ENCODE data around the gene SYNGR3.

Gene SYNGR3

DNA sequence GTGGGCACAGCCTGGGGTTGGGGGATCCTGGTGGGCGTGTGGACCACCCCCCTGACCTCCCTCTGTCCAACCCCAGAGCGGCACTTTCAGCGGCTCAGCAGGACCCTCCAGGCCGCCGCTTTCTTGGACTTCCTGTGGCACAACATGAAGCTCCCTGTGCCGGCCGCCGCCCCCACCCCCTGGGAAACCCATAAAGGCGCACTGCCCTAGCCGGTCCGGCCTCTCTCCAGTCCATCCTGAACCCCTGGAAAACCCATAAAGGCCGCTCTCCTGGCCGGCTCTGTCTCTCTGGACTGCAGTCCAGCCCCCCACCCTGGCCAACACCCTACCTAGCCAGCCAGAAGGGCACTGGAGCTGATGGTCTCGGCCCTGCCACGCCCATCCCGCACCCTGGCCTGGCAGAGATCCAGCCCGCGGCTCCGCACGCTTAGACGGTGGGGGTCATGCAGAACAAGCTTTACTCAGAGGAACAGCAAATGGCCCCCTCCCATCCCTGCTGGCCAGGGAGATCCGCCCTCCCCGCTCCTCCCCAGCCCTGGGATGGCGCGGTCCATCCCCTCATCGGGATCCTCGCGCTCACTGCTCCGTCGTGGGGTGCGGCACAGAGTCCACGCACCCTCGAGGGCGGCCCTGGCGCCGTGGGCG is 11.2 kb upstream of the SYNGR3 start:
- no peak for DNase-seq

DNA sequence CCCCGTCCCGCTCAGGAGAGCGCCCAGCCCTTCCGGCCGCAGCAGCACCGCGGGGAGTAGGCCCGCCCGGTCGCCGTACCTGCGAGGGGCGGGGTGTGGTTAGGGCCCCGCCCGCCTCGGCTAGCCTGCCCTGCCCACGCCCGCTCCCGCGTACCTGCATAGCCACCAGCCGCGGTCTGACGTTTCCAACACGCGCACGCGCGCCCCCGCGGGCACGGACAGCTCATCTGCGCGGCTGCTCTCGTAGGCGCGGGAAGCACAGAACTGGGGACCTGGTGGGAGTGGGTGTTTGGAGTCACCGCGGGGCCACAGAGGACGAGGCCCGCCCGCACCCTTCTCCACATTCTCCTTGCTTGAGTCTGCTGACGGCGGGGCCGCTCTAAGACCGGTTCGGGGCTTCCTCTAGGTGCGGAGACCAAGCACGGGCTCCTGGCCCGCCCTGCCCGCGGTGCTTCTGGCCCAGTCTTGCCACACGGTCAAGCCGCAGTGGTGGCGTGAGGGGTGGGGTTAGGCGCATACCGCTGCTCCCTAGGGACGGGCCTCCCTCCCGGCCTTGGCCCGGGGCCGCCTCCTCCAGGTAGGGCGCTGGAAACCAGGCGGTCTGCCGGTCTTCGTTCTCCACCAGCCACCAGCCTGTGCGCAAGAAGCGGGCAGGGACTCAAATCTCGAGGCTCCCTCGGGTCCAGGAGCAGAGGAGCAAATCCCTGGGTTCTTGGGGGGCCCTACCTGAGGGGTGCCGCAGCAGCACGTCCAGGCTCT is 10.3 kb upstream of the SYNGR3 start:
- peak; percentile 85 for DNase-seq

DNA sequence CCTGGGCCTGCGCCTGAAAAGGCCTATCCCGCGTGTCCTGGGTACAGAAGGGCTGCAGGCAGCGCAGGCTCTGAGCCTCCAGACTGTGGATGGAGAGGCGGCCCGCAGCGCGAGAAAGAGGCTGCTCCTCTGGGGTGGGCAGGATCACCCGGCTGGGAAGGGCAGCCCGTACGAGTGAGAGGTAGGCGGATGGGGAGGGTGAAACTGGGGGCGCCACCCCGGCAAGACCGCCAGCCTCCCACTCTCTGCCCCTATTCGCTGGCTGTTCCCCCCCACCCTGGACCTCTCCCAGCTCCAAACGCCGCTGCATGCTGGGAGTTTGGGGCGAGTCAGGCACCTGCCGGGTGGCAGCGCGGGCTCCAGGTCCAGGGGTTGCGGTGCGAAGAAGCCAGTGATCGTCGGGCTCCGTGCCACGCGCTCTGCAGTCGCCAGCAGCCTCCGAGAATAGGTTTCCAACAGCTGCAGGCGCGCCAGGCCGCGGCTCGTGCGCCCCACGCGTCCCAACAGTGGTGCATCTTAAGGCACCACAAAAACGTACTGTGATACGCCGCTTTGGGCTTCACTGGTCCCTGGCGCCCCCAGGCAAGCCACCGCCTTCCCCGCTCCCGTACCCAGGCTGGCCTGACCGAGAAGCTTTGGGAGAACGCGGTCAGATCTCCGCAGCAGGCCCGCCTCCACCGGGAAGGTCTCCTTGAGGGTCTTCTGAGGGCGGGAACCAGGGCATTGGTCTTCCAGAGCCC is 9.6 kb upstream of the SYNGR3 start:
- no peak for DNase-seq

DNA sequence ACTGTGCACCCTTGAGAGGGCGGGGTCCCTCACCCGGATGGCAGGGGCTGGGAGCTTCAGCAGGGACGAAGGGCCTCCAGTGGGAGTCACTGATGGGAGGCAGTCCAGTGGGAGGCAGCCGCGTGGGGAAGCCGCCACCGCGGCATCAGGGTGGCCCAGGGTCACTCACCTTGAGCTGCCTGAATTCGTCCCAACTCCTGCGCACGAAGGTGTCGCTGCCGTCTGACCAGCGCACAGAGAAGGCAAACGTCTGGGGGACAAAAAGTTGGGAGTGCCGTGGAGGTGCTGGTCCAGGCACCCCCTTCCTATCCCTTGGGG is 9.0 kb upstream of the SYNGR3 start:
- no peak for DNase-seq

DNA sequence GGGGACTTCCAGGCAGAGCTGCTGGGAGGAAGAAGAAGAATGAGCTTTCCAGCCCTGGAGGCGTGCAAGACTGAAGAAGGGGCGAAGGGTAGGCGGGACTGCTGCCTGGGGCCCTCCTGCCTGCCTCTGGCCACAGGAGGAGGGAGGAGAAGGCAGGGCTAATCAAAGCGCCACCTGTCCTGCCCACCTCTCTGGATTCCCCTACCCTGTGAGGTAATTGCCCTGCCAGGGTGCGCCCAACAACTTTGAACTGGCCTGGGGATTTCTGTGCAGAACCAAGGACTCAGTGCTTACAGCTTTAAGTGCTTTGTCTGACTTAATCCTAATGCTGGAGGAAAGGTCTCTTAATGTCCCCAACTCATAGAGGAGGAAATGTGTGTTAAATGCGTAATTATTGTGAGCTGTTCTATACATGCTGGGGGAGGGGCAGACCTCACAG is 8.4 kb upstream of the SYNGR3 start, which contains the start of gene NOXO1:
TSS of gene NOXO1 (minus strand) at position 72 of the 439 bp plus-strand sequence. CDS start 290 bp downstream, outside the sequence.
- no peak for DNase-seq

DNA sequence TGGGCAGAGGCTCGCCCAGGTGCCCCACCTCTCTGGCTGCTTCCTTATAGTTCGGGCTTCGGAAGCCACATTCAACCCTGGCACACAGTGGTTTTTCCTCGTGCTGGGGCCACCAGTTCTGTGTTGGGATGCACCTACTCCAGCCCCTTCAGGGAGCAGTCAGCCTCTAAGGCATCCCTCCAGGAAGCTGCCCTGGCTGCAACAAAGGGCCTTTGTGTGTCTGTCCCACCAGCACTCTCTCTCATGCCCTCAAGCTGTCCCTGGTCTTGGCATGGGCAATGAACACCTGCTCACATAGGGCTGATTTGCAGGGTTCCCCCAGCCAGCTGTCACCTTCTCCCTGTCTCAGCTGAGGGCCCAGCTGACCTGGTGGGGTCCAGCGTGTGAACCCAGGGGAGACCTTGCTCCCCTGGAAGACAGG is 7.7 kb upstream of the SYNGR3 start:
- DNase-seq, result no peak

DNA sequence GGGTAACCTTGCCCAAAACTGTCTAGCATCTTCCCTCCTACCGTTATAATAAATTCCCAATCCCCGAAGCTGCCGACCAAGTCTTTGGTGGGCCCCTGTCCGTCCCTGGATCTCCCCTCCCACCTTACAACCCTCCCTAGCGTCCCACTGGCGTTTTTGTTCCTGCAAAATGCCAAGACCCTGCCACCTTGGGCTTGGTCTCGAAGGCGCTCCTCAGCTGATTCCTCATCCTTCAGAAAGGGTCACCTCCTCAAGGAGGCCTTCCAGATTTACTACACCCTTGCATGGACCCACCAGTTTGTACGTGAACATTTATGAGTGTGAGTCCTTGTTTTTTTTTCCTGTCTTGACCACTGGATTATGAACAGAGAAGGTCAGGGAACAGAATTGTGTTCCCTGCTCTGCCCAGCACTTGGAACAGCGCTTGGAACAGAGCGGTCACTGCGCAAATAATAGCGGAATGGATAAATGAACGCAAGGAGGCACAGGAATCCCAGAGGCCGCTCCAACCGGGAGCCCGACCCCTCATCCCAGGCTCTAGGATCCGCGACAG is 6.7 kb upstream of the SYNGR3 start:
- DNase-seq, result no peak

DNA sequence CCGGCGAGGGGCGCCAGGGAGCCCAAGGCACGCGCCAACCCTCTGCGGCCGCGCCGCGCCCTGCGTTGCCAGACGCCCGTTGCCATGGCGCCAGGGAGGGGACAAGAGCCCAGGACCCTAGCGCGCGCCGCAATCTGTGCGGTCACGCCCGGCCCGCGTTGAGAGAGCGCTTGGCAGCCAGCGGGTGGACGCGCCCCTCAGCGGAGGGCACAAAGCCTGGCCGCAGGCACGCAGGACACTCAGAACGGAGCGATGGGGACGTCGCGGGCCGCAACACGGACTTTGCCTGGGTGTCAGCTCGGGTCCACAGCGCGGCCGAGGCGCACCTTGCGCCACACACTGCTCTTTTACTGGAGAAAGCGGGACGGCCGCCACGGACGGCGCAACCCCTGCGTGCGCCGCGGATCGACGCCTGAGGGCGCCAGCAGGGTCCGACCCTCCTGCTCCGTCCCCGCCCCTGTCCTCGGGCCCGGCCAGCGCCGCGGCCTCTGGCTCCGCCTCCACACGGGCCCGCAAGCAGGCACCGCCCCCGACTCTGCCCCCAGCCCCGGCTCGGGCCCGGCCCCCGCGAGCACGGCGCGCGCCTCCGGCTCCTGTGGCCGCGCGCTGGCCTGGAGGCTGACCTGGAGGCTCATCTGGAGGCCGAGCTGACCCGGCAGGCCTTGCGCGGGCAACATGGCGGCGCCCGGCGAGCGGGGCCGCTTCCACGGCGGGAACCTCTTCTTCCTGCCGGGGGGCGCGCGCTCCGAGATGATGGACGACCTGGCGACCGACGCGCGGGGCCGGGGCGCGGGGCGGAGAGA is 6.0 kb upstream of the SYNGR3 start, which contains the start of gene GFER:
TSS of gene GFER (plus strand) at position 650 of the 803 bp plus-strand sequence. CDS start at position 676, 26 bp downstream.
- DNase-seq, result peak; percentile 97

DNA sequence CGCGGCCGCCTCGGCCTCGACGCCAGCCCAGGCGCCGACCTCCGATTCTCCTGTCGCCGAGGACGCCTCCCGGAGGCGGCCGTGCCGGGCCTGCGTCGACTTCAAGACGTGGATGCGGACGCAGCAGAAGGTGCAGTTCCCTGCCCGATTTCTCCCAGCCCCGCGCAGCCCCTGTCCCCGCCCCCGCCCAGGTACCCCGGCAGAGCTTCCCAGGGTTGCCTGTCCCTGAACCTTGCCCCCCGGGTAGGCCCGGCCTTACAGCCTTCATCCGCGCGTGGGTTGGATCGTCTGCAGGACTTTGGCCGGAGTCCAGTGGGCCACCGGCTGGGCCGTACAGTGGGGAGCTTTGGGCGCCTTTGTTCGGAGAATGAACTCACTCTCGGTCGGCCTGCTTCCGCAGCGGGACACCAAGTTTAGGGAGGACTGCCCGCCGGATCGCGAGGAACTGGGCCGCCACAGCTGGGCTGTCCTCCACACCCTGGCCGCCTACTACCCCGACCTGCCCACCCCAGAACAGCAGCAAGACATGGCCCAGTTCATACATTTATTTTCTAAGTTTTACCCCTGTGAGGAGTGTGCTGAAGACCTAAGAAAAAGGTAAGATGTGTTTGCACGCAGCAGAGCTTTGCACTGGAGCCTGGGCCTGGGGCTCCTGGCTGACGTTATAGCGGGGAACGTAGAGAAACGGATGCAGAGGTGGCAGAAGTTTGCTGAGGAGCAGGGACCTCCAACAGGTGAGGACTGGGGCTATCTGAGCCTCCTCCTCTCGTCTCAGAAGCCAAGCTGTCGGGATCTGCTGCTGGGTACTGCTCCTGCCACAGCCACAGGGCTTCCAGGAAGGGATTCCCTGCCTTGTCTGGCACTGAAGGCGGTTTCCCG is 5.2 kb upstream of the SYNGR3 start:
- no peak for DNase-seq

DNA sequence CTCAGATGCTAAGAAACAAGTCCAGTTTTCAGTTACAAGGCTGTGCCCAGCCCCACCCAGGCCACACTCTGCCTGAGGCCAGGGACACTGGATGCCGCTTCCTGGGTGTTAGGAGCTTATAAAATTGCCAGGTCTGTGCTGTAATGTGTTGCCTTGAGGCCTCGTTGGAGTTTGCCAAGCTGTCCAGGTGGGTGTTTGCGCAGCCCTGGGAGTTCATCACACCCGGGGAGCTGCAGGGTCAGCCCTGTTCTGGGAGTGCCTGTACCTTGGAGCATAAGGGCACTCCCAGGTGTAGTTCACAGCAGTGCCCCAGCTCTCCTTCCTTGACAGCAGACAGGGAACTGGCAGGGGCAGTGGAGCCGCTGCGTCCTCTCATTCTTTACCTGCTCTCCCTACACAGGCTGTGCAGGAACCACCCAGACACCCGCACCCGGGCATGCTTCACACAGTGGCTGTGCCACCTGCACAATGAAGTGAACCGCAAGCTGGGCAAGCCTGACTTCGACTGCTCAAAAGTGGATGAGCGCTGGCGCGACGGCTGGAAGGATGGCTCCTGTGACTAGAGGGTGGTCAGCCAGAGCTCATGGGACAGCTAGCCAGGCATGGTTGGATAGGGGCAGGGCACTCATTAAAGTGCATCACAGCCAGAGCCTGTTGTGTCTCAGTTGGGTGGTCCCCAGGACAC is 4.2 kb upstream of the SYNGR3 start:
- no peak for DNase-seq

DNA sequence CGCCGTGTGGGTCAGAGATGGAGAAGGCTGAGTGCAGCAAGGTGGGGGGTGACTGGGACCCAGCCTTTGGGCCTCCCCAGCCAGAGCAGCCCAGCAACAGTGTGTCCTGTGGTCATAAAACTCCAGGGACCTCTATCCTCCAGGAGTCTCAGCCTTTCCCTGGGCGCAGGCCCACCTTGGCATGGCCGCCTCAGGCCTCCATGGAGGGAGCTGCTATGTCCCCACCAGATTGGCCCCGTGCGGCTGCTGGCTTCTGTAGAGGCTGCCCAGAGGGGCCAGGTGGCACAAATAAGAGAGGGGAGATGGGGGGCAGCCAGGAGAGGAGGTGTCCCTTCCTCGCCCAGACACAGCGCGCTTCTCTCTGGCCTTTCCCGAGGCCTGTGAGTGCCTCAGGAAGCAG is 2.6 kb upstream of the SYNGR3 start:
- no peak for DNase-seq

DNA sequence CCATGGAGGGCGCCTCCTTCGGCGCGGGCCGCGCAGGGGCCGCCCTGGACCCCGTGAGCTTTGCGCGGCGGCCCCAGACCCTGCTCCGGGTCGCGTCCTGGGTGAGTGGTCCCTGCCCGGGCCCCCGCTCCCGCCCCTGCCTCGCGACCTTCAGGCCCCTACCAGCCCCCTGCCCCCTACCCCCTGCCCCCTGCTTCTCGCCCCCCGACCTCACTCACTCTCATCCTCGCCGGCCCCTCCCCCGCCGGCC is 256 bp downstream of the SYNGR3 start:
- DNase-seq, result no peak

DNA sequence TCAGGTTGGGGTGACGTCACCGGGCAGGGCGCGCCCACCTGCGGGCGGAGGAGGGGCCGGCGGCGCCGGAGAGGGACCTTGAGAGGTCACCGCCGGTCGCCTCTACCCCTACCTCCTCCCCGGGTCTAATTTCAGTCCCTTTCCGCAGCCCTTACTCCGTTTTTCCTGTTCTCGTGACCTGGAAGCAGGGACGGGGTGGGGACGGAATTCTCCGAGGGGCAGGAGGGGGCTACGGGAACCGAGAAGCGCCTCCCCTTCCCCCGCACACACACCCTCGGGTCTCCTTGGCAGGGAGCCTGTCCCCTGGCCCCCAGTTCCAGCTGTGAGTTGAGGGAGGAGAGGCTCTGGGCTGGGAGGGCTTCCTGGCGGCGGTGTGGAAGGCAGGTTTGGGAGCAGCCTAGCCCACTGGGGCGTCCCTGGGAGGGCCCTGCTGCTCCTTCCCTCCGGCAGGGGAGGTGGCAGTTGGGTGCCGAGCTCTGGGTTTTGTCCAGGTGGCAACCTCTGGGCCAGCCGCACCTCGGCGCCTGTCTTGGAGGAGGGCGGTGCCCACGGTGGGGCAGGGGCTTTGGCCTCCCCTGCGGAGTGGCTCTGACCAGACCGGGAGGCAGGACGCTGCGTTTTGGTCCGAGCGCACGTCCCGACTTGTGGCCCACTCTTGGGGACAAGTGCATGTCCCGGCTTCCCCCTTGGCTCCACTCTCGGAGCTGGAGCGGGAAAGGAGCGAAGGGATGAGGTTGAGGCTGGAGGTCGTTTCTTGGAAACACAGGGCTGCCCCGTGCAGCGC is 773 bp downstream of the SYNGR3 start:
- DNase-seq, result no peak

DNA sequence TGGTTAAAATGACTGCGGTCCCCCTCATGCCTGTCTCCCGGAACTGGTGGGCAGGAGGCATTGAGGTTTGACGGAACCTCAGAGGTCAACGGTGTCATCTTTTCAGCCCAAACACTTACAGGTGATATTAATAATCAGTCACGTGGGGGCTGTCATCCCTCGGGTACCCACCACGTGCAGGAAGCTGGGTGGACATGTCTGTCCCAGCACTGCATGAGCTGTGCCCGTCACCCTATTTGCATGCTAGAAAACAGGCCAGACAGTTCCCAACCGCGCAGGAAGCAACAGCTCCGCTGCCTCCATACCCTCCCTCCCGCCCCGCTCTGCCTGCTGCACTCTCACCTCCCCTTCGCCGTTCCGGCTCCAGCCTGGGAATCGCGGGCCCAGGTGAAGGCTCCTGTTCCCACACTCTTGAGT is 1.4 kb downstream of the SYNGR3 start:
- no peak for DNase-seq

DNA sequence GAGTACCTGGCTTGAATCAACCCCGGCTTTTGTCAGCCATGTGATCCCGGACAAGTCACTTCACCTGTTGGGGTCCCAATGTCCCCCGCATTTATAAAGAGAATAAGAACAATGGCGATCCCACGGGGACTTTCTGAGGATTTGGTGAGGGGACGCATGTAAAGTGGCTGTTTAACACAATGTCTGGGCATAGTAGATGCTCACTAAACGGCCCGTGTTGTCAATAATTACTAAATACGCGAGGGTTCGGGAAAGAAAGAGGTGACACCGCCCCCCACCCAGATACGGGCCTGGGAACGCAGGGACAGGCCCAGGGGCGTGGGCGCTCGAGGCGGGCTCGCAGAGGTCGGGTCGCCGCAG is 1.8 kb downstream of the SYNGR3 start:
- no peak for DNase-seq

DNA sequence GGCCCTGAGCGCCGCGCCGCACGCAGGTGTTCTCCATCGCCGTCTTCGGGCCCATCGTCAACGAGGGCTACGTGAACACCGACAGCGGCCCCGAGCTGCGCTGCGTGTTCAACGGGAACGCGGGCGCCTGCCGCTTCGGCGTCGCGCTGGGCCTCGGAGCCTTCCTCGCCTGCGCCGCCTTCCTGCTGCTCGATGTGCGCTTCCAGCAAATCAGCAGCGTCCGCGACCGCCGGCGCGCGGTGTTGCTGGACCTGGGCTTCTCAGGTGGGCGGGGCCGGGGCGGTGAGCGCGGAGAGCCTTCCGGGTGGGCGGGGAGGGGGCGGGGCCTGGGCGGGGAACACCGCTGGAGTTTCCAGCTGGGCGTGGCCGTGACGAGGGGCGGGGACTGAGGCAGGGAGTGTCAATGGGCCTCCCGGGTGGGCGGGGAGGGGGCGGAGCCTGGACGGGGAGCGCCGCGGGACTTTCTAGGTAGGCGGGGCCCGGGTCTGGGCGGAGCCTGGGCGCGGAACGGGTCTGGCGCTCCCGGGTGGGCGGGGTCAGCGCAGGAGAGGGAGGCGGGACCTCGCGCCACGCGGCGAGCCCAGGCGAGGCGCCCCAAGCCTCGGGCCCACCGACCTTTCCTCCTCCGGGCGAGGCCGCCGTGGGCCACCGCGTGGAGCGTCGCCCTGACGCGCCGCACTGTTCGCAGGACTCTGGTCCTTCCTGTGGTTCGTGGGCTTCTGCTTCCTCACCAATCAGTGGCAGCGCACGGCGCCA is 2.4 kb downstream of the SYNGR3 start:
- peak; percentile 96 for DNase-seq

DNA sequence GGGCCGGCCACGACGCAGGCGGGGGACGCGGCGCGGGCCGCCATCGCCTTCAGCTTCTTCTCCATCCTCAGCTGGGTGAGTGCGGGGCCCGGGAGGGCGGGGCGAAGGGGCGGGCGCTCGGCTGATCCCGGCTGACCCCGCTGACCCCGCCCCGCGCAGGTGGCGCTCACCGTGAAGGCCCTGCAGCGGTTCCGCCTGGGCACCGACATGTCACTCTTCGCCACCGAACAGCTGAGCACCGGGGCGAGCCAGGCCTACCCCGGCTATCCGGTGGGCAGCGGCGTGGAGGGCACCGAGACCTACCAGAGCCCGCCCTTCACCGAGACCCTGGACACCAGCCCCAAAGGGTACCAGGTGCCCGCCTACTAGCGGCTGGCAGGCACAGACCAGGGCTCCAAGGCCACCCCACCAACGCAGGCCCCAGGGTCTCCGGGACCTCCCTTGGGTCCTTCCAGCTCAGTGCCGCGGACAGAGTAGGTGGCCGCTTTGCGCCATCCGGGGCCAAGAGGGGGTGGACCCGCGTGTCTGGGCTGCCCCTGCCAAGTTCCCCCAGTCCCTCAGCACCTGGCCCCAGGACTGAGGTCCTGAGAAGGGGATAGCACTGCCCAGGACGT is 3.0 kb downstream of the SYNGR3 start:
- DNase-seq, result no peak

DNA sequence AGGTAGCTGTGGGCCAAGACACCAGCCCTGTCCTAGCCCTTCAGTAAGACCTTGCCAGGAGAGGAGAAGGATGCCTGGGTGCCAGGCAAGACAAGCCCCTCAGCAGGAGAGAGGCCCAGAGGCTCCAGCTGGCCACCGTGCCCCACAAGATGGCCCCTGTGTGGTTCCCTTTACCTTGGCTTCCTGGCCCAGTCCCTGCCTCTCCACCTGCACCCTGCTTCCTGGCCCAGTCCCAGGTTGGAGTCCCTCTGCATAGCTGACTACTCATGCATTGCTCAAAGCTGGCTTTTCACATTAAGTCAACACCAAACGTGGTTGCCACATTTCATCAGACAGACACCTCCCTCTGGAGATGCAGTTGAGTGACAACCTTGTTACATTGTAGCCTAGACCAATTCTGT is 4.0 kb downstream of the SYNGR3 start:
- no peak for DNase-seq
